SK-N-SH treated with all-trans-retinoic acid at 6 μM for 48 hours (cell line): ENCODE results near the gene CNTN1.

Experiments
- ATAC-seq: fragments of 200-7000 bp; cut with Tn5 transposase; 3 replicates; pipeline ENCODE4 v1.9.1; 2020; ENCODE audit warnings: mild to moderate bottlenecking, moderate library complexity
- ARNTL ChIP-seq: fragments of 450-650 bp; formaldehyde crosslinking; IDR thresholded peaks from 2 replicates; pipeline ENCODE4 v1.5.0; 2020; ENCODE audit warnings: low read depth, mild to moderate bottlenecking, moderate library complexity, borderline replicate concordance
- BACH2 ChIP-seq: fragments of 250-450 bp; sonication (Bioruptor Pico); IDR thresholded peaks from 2 replicates; pipeline ENCODE4 v1.9.0; 2021; ENCODE audit warnings: mild to moderate bottlenecking, borderline replicate concordance
- GLIS3 ChIP-seq: fragments of 250-450 bp; sonication (Bioruptor Pico); IDR thresholded peaks from 2 replicates; pipeline ENCODE4 v1.5.0; 2020; ENCODE audit warnings: mild to moderate bottlenecking, moderate library complexity
- ISL1 ChIP-seq: fragments of 250-450 bp; sonication (Bioruptor Pico); IDR thresholded peaks from 2 replicates; pipeline ENCODE4 v2.1.2; 2022; ENCODE audit warnings: mild to moderate bottlenecking, moderate library complexity
- OSR1 ChIP-seq: fragments of 250-450 bp; sonication (Bioruptor Pico); IDR thresholded peaks from 2 replicates; pipeline ENCODE4 v1.8.0; 2022; ENCODE audit warnings: moderate library complexity, mild to moderate bottlenecking, inconsistent platforms
- PPARA ChIP-seq: fragments of 250-450 bp; sonication (Bioruptor Pico); IDR thresholded peaks from 2 replicates; pipeline ENCODE4 v1.5.0; 2020; ENCODE audit warnings: mild to moderate bottlenecking, borderline replicate concordance
- RARB ChIP-seq: fragments of 250-450 bp; sonication (Bioruptor Pico); IDR thresholded peaks from 2 replicates; pipeline ENCODE4 v1.8.0; 2021; ENCODE audit warnings: mild to moderate bottlenecking, moderate library complexity
- SNAI2 ChIP-seq: fragments of 250-450 bp; sonication (Bioruptor Pico); IDR thresholded peaks from 2 replicates; pipeline ENCODE4 v1.5.0; 2020; ENCODE audit warnings: mild to moderate bottlenecking, moderate library complexity
- TCF4 ChIP-seq: fragments of 250-450 bp; sonication (Bioruptor Pico); IDR thresholded peaks from 2 replicates; pipeline ENCODE4 v1.8.0; 2021; ENCODE audit warnings: mild to moderate bottlenecking, moderate library complexity, borderline replicate concordance
- ZC3H10 ChIP-seq: fragments of 250-450 bp; sonication (Bioruptor Pico); IDR thresholded peaks from 2 replicates; pipeline ENCODE4 v1.5.1; 2021; ENCODE audit warnings: mild to moderate bottlenecking, moderate library complexity
- ZFP3 ChIP-seq: fragments of 250-450 bp; sonication (Bioruptor Pico); IDR thresholded peaks from 2 replicates; pipeline ENCODE4 v1.5.0; 2020; ENCODE audit warnings: mild to moderate bottlenecking, moderate library complexity
- ZFP30 ChIP-seq: fragments of 450-650 bp; formaldehyde crosslinking; IDR thresholded peaks from 2 replicates; pipeline ENCODE4 v1.5.0; 2022; ENCODE audit warnings: mild to moderate bottlenecking, moderate library complexity
- ZNF565 ChIP-seq: fragments of 450-650 bp; formaldehyde crosslinking; conservative IDR thresholded peaks from 2 replicates; pipeline ENCODE4 v1.5.0; 2020; ENCODE audit warnings: low read depth, mild to moderate bottlenecking, moderate library complexity
- ZNF70 ChIP-seq: fragments of 450-650 bp; formaldehyde crosslinking; IDR thresholded peaks from 2 replicates; pipeline ENCODE4 v1.5.0; 2020; ENCODE audit warnings: mild to moderate bottlenecking, moderate library complexity
- ZNF8 ChIP-seq: fragments of 450-650 bp; formaldehyde crosslinking; IDR thresholded peaks from 2 replicates; pipeline ENCODE4 v1.5.0; 2020; ENCODE audit warnings: mild to moderate bottlenecking, moderate library complexity
- TF ChIP-seq, protein P1 (sequence below): fragments of 250-450 bp; sonication (Bioruptor Pico); IDR thresholded peaks from 2 replicates; pipeline ENCODE4 v1.5.1; 2021; ENCODE audit warnings: mild to moderate bottlenecking, moderate library complexity
- TF ChIP-seq, protein P2 (sequence below): fragments of 250-450 bp; sonication (Bioruptor Pico); IDR thresholded peaks from 2 replicates; pipeline ENCODE4 v1.5.1; 2020; ENCODE audit warnings: low read depth, mild to moderate bottlenecking, moderate library complexity
- TF ChIP-seq, protein P3 (sequence below): fragments of 250-450 bp; sonication (Bioruptor Pico); IDR thresholded peaks from 2 replicates; pipeline ENCODE4 v1.8.0; 2020; ENCODE audit warnings: mild to moderate bottlenecking, moderate library complexity, borderline replicate concordance
- TF ChIP-seq, protein P4 (sequence below): fragments of 250-450 bp; sonication (Bioruptor Pico); IDR thresholded peaks from 2 replicates; pipeline ENCODE4 v1.5.0; 2020; ENCODE audit warnings: mild to moderate bottlenecking, moderate library complexity
- TF ChIP-seq, protein P5 (sequence below): fragments of 250-450 bp; sonication (Bioruptor Pico); IDR thresholded peaks from 2 replicates; pipeline ENCODE4 v1.8.0; 2021; ENCODE audit warnings: low read depth, mild to moderate bottlenecking, moderate library complexity, borderline replicate concordance

Gene CNTN1

DNA sequence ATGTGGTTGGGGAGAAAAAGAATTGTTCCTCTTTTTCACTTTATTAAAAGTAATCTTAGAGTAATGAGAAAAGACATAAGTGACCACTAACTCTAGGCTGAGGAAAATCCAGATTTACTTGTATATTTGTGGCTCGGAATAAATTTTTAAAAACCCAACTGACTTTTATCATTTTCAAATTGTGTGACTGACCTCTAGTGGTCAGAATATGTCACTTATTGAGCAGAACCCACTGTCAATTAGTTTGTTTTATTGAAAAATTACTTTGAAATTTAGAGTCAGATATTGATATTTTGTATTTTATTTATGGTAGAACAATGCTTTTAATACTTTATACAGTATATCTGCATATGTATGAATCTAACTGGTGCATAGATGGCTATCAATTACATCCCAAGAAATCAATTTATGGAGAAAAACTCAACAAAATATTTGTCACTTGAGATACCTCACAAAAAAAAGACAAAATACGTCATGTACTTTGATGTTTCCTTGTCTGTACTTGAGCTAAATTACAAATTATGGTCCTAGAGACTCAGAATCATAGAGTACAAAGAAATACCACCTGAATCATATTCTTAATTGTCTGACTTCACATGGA is 229.4 kb downstream of the CNTN1 start:
- no peak for ATAC-seq

DNA sequence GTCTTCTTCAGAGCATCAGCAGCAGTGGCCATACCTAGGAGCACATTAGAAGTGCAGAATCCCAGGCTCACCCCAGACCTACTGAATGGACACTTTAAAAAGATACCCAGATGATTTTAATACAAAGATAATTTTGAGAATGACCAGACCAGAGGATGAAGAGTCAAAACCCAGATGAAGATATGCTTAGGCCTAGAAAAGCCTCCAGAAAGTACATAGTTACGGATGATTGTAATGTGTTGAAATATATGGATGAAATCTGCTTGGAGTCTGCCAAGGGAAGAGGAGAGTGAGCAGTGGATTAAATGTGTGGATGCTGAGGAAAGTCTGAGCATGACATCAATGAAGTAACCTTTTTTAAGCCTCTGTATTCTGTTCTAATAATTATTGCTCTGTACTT is 245.7 kb downstream of the CNTN1 start:
- no peak for ATAC-seq
- no peak for TF ChIP-seq ZFP30 (CRISPR knock-in tag)
- no peak for TF ChIP-seq ZC3H10 (CRISPR knock-in tag)
- TF ChIP-seq, protein P1, sequence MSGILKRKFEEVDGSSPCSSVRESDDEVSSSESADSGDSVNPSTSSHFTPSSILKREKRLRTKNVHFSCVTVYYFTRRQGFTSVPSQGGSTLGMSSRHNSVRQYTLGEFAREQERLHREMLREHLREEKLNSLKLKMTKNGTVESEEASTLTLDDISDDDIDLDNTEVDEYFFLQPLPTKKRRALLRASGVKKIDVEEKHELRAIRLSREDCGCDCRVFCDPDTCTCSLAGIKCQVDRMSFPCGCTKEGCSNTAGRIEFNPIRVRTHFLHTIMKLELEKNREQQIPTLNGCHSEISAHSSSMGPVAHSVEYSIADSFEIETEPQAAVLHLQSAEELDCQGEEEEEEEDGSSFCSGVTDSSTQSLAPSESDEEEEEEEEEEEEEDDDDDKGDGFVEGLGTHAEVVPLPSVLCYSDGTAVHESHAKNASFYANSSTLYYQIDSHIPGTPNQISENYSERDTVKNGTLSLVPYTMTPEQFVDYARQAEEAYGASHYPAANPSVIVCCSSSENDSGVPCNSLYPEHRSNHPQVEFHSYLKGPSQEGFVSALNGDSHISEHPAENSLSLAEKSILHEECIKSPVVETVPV (CRISPR knock-in tag), result no peak

More for the DNA sequence above, 229.4 kb downstream of the CNTN1 start:
- TF ChIP-seq OSR1 (no peak), BACH2 (CRISPR knock-in tag) (no peak), ZFP3 (CRISPR knock-in tag) (no peak), SNAI2 (CRISPR knock-in tag) (no peak), RARB (no peak), ZNF565 (CRISPR knock-in tag) (no peak), TCF4 (CRISPR knock-in tag) (no peak), ZNF70 (CRISPR knock-in tag) (no peak), ZC3H10 (CRISPR knock-in tag) (no peak), GLIS3 (CRISPR knock-in tag) (no peak), ISL1 (CRISPR knock-in tag) (no peak), ARNTL (CRISPR knock-in tag) (no peak)
- TF ChIP-seq, protein P2, sequence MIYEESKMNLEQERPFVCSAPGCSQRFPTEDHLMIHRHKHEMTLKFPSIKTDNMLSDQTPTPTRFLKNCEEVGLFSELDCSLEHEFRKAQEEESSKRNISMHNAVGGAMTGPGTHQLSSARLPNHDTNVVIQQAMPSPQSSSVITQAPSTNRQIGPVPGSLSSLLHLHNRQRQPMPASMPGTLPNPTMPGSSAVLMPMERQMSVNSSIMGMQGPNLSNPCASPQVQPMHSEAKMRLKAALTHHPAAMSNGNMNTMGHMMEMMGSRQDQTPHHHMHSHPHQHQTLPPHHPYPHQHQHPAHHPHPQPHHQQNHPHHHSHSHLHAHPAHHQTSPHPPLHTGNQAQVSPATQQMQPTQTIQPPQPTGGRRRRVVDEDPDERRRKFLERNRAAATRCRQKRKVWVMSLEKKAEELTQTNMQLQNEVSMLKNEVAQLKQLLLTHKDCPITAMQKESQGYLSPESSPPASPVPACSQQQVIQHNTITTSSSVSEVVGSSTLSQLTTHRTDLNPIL (CRISPR knock-in tag), result no peak
- TF ChIP-seq, protein P3, sequence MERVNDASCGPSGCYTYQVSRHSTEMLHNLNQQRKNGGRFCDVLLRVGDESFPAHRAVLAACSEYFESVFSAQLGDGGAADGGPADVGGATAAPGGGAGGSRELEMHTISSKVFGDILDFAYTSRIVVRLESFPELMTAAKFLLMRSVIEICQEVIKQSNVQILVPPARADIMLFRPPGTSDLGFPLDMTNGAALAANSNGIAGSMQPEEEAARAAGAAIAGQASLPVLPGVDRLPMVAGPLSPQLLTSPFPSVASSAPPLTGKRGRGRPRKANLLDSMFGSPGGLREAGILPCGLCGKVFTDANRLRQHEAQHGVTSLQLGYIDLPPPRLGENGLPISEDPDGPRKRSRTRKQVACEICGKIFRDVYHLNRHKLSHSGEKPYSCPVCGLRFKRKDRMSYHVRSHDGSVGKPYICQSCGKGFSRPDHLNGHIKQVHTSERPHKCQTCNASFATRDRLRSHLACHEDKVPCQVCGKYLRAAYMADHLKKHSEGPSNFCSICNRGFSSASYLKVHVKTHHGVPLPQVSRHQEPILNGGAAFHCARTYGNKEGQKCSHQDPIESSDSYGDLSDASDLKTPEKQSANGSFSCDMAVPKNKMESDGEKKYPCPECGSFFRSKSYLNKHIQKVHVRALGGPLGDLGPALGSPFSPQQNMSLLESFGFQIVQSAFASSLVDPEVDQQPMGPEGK (CRISPR knock-in tag), result no peak
- TF ChIP-seq, protein P4, sequence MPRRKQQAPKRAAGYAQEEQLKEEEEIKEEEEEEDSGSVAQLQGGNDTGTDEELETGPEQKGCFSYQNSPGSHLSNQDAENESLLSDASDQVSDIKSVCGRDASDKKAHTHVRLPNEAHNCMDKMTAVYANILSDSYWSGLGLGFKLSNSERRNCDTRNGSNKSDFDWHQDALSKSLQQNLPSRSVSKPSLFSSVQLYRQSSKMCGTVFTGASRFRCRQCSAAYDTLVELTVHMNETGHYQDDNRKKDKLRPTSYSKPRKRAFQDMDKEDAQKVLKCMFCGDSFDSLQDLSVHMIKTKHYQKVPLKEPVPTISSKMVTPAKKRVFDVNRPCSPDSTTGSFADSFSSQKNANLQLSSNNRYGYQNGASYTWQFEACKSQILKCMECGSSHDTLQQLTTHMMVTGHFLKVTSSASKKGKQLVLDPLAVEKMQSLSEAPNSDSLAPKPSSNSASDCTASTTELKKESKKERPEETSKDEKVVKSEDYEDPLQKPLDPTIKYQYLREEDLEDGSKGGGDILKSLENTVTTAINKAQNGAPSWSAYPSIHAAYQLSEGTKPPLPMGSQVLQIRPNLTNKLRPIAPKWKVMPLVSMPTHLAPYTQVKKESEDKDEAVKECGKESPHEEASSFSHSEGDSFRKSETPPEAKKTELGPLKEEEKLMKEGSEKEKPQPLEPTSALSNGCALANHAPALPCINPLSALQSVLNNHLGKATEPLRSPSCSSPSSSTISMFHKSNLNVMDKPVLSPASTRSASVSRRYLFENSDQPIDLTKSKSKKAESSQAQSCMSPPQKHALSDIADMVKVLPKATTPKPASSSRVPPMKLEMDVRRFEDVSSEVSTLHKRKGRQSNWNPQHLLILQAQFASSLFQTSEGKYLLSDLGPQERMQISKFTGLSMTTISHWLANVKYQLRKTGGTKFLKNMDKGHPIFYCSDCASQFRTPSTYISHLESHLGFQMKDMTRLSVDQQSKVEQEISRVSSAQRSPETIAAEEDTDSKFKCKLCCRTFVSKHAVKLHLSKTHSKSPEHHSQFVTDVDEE, result no peak
- TF ChIP-seq, protein P1 (CRISPR knock-in tag), result no peak
- TF ChIP-seq, protein P5, sequence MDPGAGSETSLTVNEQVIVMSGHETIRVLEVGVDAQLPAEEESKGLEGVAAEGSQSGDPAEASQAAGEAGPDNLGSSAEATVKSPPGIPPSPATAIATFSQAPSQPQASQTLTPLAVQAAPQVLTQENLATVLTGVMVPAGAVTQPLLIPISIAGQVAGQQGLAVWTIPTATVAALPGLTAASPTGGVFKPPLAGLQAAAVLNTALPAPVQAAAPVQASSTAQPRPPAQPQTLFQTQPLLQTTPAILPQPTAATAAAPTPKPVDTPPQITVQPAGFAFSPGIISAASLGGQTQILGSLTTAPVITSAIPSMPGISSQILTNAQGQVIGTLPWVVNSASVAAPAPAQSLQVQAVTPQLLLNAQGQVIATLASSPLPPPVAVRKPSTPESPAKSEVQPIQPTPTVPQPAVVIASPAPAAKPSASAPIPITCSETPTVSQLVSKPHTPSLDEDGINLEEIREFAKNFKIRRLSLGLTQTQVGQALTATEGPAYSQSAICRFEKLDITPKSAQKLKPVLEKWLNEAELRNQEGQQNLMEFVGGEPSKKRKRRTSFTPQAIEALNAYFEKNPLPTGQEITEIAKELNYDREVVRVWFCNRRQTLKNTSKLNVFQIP (CRISPR knock-in tag), result no peak

DNA sequence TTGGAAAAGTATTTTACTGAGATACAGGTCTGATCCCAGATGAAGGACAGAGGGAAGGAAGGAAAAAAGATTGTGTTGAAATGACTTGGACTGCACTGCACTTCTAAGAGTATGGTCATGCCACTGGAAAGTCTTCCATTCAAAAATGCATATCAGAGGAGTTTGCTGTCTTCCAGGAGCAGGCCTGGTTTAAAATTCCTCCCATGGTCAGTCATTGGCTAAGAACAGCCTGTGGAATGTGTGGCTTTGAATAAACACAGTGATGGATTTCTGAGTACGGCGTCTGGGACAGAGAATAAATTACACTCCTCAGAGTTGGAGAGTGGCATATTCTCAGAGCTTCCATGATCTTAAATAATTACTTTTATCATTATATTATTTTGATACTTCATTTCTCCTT is 250.1 kb downstream of the CNTN1 start:
- ATAC-seq, result peak; percentile 41; the same call in 2 of the 3 replicates
- no peak for TF ChIP-seq ZNF8
- TF ChIP-seq ZC3H10 (CRISPR knock-in tag), result no peak
- no peak for TF ChIP-seq TCF4 (CRISPR knock-in tag)
- TF ChIP-seq ZNF565 (CRISPR knock-in tag), result no peak
- TF ChIP-seq, protein P4, result no peak
- no peak for TF ChIP-seq ZNF70 (CRISPR knock-in tag)
- TF ChIP-seq, protein P5 (CRISPR knock-in tag), result no peak
- TF ChIP-seq ISL1 (CRISPR knock-in tag), result no peak
- TF ChIP-seq PPARA (CRISPR knock-in tag), result no peak
